GM19372 (cell line): Measurements from ENCODE around the gene XYLB.
"Not testable (repeated sequence)": the region's sequence is repeated elsewhere in the genome, so short reads cannot be mapped to it uniquely, and the experiment has no call there.

Experiments used
- ATAC-seq: cut with Tn5 transposase; IDR thresholded peaks from one replicate; pipeline ENCODE4 v1.9.1; 2021; ENCODE audit warnings: mild to moderate bottlenecking, low read depth, moderate library complexity; ENCODE audit not compliant: unreplicated experiment

The XYLB gene

DNA sequence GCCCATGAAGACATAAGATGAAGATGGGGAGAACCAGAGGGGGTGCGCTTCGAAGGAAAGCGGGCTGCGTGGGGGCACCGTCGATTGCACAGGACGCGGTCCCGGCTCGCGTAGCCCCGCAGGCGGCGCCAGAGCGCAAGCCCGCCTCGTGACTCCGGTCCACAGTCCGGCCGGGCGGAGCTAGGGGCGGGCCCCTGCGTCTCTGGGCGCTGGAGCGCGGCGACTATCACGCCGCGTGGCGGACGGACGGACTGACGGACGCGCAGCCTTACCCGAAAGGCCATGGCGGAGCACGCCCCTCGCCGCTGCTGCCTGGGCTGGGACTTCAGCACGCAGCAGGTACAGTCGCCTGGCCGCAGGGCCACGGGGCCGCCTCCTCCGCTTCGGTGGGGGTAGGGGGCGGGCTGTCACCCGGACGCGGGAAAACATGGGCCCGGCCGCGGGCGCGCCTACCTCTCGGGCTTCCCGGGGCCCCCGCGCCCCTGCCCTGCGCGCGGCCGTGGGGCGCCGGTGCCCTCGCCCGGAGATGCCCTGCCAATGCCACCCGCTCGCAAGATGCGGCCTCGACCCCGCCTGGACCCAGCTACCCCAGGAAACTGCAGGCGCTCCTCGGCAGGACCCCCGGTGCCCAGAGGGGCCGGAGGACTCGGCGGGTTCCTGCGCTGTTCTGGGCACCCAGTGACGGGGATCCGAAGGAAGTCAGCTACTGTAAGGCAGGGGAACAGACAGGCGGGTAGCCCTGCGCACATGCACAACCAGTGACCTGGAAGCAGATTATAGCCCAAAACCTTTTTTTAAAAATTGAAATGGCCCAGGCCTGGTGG is at the start of gene XYLB:
XYLB (plus strand) TSS at position 199 of the 824 bp plus-strand sequence; CDS start at position 283, 84 bp downstream.
- peak; percentile 99 for ATAC-seq

DNA sequence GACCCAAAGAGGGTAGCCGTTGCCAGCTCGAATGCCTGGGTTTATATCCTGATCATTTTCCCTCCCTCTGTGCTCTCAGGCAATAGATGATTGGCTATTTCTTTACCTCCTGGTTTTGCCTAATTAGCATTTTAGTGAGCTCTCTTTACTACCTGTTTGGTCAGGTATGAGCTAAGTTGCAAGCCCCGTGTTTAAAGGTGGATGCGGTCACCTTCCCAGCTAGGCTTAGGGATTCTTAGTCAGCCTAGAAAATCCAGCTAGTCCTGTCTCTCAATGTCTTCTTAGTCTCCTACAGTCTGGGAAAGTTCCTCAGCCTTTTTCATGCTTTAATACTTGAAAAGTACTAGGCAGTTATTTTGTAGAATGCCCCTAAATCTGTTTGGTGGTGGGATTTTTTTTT is 49.5 kb upstream of the XYLB start:
- ATAC-seq, result not testable (repeated sequence)

DNA sequence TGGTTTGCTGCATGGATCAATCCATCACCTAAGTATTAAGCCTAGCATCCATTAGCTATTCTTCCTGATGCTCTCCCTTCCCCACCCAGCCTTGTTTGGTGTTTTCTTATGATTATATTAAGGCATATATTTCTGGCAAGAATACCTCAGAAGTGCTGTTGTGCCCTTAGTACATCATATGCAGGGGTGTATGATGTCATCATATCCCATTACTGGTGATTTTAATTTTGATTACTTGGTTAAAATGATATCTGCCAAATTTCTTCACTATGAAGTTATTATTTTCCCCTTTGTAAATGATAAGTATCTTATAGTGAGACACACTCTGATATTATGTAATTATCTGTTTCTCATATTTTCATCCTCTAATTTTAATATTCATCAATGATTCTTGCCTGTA is 49.0 kb upstream of the XYLB start:
- no peak for ATAC-seq

DNA sequence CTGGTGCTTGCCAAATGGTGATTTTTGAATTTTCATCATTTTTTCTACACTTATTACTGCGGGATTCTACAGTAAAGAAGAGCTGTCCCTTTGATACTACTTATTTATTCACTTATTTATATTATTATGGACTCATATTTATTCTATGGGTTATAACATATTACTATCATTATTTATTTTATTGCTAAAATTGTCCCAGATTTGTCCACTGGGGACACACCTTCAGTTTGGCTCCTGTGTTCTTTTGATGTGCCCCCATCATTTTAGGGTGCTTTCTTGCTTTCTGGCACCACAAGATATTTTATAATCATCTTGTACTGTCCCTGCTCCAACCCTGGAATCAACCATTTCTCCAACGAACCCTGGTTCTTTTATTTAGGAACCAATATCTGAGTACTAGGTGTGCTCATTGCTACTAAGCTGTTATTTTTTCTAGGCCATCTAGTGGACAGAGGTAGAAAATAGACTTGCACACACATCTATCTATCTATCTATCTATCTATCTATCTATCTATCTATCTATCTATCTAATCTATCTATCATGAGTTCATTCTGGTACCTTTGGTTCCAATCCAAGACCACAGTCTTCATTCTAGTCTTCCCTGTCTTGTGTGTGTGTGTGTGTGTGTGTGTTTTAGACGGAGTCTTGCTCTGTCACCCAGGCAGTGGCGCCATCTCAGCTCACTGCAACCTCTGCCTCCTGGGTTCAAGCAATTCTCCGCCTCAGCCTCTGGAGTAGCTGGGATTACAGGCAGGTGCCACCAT is 48.5 kb upstream of the XYLB start:
- ATAC-seq, result no peak

DNA sequence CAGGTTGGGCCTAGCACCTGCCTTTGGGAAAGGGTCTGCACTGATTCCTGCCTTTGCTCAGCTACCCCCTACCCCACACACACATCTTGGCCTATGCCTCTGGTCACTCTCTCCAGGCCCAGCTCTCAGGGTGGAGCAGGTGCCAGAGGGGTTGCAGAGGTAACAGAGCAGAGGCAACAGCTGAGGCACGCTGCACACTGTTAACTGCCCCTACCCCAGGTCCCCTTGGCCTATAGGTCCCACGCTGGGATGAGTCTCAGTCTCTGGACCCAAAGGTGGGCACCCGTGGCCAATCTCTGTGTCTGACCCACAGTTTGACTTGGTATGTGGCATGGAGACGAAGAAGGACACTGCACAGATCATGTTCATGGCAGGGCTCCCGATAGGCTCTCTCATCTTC is 39.6 kb upstream of the XYLB start:
- no peak for ATAC-seq

DNA sequence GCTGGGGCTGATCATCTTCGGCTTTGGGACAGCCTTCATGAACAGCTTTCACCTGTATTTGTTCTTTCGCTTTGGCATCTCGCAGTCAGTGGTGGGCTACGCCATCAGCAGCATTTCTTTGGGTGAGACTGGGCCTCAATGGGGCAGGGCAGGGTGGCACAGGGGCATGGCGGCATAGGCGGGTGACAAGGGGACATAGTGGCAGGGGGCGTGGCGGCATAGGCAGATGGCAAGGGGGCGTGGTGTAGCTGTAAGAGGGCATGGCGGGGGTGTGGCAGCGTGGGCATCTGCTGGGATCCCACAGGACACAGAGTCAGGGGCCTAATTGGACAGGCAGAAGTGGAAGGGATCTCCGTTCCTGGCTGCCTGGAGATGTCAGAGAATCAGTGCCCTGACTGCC is 39.0 kb upstream of the XYLB start:
- no peak for ATAC-seq

DNA sequence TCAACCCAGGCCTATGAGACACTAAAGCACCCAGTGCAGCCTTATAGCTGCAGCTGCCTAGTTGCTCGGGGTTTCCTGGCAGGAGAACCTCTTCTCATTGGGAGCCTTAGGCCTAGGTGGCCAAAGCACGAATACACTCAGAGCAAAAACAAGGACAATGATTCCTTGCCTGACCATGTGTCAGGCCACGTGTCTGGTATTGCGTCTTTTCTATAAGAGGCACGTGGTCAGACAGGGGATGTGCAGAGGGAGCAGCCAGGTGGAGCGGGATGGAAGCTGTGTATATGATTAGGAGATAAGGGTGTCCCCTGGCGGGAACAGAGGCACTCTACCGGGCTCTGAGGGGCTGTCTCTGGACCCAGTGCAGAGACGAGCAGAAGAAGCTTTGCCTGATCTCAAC is 38.1 kb upstream of the XYLB start:
- ATAC-seq, result no peak

DNA sequence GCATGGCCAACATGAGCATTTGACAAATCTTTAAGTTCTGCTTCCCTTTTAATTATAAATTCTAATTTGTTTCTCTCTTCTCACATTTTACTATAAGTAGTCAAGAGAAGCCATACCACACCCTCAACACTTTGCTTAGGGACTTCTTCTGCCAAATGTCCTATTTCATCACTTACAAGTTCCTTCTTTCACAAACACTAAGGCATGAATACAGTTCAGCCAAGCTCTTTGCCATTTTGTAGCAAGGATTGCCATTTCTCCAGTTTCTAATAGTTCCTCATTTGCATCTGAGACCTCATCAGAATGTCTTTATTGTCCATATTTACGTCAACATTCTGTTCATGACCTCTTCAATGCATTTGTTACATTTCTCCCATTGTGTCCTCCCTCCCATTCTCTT is 35.1 kb upstream of the XYLB start:
- no peak for ATAC-seq

DNA sequence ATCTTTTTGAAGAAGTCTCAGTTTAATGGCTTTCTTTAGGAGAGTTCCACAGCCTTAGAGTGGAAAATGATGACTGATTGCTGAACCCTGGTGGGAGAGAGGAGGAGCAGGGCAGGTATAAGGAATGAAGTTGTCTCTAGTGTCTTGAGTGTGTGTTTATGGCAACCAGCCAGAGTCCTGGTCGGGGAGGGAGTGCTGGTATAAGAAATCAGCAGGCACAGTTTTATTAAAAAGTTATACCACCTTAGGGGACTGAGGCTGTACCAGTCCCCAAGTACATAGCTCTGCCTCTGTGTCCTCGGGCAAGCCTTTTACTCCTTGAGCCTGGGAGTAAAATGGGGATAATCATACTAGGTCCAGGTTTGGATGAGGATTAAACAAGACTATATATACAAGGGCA is 34.6 kb upstream of the XYLB start:
- no peak for ATAC-seq

DNA sequence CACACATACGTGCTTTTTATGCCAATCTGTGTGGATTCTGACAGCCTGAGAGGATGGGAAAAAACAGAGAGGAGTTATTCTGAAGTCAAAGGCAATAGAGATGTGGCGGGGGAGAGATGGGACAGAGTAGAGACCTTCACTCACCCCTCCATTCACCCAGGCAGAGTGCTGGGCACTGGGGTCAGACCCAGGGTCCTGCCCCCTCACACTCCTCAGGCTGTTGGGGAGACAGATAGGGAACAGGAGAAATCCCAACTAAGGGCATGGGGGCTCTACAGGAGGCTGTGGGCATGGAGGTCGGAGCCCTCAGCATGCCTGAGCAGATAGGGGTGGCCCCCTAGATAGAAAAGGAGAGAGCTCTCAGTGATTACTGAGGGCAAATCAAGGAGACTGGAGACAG is 34.2 kb upstream of the XYLB start:
- ATAC-seq, result no peak

DNA sequence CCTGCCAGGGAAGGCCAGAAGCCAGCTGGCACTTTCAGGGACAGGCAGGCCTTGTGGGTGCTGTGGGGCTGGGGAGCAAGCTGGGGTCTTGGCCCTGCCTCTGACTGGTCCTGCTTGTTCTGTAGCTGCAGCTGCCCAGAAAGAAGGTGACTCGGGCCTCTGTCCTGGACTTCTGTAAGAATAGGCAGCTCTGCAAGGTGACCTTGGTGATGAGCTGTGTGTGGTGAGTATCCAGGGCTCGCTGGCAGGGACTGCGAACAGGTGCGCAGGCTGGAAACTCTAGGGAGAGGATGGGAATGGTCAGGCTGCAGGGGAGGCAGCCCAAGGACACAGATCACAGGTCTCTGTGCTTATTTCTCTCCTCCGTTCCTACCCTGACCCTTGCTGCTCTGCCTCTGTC is 33.3 kb upstream of the XYLB start:
- ATAC-seq, result no peak

DNA sequence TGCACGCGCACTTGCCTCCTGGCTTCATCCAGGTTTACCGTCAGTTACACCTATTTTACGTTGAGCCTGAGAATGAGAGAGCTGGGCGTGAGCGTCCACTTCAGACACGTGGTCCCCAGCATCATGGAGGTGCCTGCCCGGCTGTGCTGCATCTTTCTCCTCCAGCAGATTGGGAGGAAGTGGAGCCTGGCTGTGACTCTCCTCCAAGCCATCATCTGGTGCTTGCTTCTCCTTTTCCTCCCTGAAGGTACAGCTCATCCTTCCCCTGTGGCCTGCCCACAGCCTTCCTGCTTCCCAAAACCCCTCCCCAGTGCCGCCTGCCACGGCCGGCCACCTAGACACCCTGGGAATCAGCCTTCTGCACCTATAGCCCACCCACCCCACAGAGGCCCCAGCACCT is 32.9 kb upstream of the XYLB start:
- ATAC-seq, result no peak

DNA sequence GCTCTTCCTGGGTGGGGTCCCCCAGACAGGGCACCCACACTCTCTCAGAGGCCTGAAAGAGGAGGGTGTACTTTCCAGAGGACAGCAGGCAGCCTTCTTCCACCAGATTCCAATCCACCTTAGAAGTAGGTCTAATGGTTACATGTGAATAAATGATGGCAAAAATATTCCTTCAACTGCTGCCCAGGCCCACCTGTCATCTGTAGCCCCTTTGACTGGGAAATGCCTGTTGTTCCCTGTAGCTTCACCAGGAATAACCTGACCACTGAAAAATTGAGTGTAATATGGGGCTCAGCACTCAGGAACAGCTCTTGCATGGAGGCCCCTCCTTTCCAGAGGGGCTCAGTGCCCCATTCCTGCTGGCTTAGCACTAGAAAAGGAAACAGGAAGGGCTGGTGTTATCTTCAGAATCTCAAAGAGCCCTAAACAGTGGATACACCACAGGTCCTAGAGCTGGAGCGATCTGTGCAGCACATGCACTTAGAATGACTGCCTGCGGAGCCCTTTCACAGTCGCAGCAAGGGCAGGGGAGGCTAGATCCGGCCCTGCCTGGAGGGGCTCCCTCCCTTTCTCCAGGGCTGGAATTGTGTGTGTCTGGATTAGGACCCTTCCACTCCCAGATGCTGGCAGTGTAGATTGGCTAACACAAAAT is 32.3 kb upstream of the XYLB start:
- no peak for ATAC-seq

DNA sequence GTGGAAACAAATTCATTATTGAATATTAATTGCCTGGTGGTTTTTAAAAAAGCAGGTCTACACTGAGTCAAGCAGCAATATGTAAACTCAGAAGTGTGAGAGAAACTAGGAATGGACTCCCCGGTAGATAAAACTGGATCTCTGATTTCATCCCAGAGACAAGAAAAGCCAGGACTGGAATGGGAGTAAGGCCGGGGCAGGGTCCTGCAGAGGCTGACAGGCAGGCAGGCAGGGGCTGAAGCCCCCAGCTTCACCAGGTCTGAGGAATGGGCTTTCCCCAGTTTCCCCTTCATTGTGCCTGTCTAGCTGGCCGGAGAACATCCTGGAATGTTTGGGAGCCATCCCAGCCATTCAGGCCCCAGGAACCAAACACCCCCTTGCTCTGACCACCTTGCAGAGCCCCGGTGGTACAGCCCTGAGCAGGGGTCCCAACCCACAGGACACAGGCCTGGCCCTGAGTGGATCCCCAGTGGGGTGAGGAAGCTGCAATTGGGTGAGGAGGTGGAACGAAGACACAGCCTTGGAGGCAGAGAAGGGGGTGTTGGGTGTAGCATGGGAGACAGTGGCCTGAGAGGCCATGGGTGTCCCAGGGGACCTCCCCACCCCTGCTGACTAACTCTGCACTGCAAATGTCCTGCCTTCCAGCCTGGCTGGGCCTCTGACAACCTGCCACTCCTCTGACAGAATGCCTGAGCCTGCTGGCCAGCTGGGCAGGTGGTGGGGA is 31.7 kb upstream of the XYLB start:
- ATAC-seq, result no peak

DNA sequence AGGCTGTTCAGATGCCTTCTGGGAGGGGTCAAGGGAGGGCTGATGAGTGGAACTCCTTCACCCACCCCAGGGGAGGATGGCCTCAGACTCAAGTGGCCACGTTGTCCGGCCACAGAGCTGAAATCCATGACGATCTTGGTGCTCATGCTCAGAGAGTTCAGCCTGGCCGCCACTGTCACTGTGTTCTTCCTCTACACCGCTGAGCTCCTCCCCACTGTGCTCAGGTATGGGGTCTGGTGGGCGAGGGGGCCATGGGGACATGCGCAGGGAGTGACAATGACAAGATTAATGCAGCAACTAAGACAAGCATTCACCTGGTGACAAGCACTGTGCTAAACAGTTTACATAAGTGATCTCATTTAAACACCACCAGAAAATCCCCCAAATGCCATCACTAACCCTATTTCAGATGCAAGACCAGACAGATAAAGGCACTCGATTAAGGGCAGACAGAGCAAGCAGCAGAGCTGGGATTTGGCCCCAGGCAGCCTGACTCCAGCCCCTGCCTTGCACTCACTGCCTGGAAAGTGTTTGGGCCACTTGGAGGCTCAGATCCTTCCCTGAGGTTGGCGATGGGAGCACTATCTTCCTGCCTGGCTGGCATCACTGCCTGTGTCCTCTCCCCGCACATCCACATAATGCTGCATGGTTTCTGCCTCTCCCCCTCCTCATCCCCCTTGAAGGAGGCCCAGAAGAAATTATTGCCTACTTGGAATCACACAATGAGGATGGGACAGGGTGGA is 30.9 kb upstream of the XYLB start:
- ATAC-seq, result no peak

DNA sequence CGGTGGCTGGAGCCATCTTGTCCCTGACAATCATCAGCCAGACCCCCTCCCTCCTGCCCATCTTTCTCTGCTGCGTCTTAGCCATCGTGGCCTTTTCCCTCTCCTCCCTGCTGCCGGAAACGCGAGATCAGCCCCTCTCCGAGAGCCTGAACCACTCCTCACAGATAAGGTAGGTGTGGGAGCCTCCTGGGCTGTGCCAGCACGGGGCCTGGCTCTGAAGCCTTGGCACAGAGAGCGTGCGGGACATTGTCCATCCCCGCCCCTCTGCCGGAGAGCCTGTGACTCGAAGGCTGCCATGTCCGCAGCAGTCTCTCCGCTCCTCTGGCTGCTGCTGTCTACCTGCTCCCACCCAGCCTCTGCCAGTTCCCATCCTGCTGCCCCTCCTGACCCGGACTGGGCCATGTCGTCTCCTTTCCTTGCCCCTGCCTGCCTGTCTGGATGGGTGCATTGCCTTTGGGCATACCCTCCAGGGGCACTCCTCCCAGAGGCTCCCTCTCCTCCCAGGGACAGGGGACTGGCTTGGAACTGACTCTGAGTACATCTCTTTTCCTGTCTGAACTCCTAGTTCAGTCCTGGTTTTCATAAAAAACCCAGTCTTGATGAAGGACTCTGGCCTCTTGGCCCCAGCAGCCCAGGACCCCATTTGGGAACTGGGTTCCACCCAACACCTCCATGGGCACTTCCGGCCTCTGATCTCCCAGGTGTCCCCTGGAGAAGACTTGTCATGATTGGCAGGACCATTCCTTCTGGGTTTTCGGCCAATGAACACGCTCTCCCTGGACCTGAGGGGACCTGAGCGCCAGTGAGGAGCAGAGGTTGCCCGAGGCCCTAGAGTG is 30.0 kb upstream of the XYLB start:
- no peak for ATAC-seq

DNA sequence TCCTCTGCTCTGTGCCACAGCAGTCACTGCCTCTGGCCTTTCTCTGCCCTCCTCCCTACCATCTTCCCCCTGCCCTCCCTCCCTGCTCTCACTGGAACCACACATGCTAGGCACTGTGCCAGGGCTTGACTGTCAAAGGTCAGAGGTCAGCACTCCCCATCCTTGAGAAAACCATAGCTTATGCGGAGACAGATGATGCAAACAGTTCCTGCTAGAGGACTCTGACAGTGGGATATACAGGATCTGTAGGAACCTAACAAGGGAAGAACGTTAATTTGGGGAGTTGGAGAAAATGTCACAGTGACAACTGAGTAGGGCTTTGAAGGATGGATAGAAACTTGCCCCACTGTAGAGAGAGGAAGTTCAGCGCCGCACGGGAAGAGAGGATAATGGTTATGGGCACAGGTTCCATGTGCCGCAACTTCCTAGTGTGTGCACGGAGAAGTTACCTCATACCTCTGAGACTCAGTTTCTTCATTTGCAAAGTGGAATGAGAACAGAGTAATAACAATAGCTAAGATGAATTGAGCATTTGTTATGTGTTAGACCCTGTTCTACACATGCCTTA is 29.3 kb upstream of the XYLB start:
- no peak for ATAC-seq

DNA sequence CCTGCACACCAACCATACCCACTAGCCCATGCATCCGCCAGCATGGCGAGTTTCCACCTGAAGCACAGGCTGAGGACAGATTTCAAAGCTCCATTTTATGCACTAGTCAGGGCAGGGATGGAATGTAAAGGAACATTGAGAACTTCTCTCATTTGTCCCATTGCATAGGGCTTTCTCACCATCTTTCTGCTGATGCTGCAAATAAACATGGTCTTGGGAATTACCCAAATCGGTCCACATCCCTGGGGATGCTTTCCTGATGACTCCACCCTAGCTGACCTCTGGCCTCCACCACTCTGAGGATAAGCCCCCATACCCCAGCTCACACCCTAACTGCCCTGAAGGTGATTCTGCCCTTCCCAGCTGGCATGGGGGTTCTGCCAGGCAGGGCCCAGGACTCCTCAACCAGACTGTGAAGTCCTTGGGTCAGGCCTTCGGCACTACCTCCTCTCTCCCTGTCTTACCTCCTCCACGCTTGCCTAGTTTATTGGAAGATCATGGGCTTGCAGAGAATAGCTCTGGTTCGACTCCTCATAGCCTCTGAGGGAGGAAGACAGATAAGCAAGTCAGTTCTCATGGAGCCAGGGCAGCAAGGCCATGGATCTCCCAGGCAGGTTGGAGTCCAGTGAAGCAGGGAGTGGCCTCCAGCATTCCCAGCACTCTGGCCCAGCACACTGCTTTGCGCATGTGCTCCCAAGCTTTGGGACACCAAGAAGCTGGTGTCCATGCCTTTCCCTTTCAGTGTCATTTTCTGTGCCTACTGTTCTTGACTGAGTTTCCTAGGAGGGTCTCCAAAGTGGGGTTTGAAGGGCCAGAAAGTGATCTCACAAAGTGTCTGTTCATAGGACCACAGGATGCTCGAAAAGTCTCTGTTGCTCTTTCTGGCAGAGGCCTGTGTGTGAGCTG is 27.6 kb upstream of the XYLB start:
- ATAC-seq, result no peak
